SK-N-SH (cell line): ENCODE measurements around the gene GVQW3. TPM values are rescaled to one million over a fixed set of nuclear protein-coding genes. Genes with fewer than 3 reads are reported as not detected.

Experiments
- CTCF ChIA-PET: fragments of 300-600, 350-600 bp; formaldehyde crosslinking; extraction: SDS; loops from one replicate; lab custom pipeline; 2021; lab: Yijun Ruan, JAX
- POLR2A ChIA-PET: fragments of 350-600 bp; sonication (Branson Sonifier 250); formaldehyde crosslinking; extraction: SDS; loops from one replicate; lab custom pipeline; 2020; ENCODE audit warnings: antibody characterized with exemption, inconsistent platforms; lab: Yijun Ruan, JAX
- DNase-seq: peaks from one replicate; pipeline ENCODE4 v3.0.0; 2012
- H2AFZ ChIP-seq: fragments of 200-600 bp; sonication (generic); 2 replicates; pipeline ENCODE4 v1.8.1; 2016; ENCODE audit warnings: antibody characterized with exemption, mild to moderate bottlenecking, low read depth
- H3F3A ChIP-seq: fragments of 200-600 bp; sonication (generic); replicated peaks from 2 replicates; pipeline ENCODE3; 2016; ENCODE audit warnings: antibody characterized with exemption, mild to moderate bottlenecking; ENCODE audit not compliant: insufficient read depth
- H3K27ac ChIP-seq, 2 experiments: fragments of 200-500 bp in 1 of 2; fragments of 200-600 bp in 1 of 2; sonication (Bioruptor generic) in 1 of 2; sonication (generic), shearing (Covaris generic) in 1 of 2; 2 replicates each; pipeline versions ENCODE4 v1.5.1 to v1.6.1; 2014 to 2016; ENCODE audit warnings: low read depth in 2 of 2, inconsistent platforms in 1 of 2, low read length in 1 of 2, mild to moderate bottlenecking in 1 of 2, mixed read lengths in 1 of 2
- H3K27me3 ChIP-seq: fragments of 200-600 bp; sonication (generic), shearing (Covaris generic); 2 replicates; pipeline ENCODE4 v1.6.1; 2016; ENCODE audit warnings: mixed run types; ENCODE audit not compliant: insufficient read depth
- H3K36me3 ChIP-seq, 2 experiments: fragments of 200-500 bp in 1 of 2; fragments of 200-600 bp in 1 of 2; sonication (Bioruptor generic) in 1 of 2; sonication (generic) in 1 of 2; replicated peaks in 1 of 2; 2 replicates each; pipeline versions ENCODE3 to v1.5.1; 2014 to 2016; ENCODE audit warnings: low read length in 1 of 2, mild to moderate bottlenecking in 1 of 2; ENCODE audit not compliant: insufficient read depth in 2 of 2, control insufficient read depth in 1 of 2
- H3K4me1 ChIP-seq, 2 experiments: fragments of 200-500 bp in 1 of 2; fragments of 200-600 bp in 1 of 2; sonication (Bioruptor generic) in 1 of 2; sonication (generic), shearing (Covaris generic) in 1 of 2; 2 replicates each; pipeline versions ENCODE4 v1.5.1 to v1.6.1; 2014 to 2016; ENCODE audit warnings: low read depth in 1 of 2, low read length in 1 of 2, mixed run types in 1 of 2; ENCODE audit not compliant: insufficient read depth in 2 of 2, control insufficient read depth in 1 of 2
- H3K4me2 ChIP-seq: fragments of 200-600 bp; sonication (generic), shearing (Covaris generic); 2 replicates; pipeline ENCODE4 v1.6.1; 2017; ENCODE audit warnings: mixed run types
- H3K4me3 ChIP-seq, 2 experiments: fragments of 200-500 bp in 1 of 2; fragments of 200-600 bp in 1 of 2; sonication (Bioruptor generic) in 1 of 2; sonication (generic), shearing (Covaris generic) in 1 of 2; 2 replicates each; pipeline versions ENCODE4 v1.5.1 to v1.8.1; 2014 to 2016; ENCODE audit warnings: low read depth in 2 of 2, inconsistent platforms in 1 of 2, low read length in 1 of 2, mild to moderate bottlenecking in 1 of 2, mixed read lengths in 1 of 2, moderate library complexity in 1 of 2
- H3K79me2 ChIP-seq: fragments of 200-600 bp; sonication (generic); 2 replicates; pipeline ENCODE4 v1.8.1; 2017; ENCODE audit warnings: mild to moderate bottlenecking; ENCODE audit not compliant: insufficient read depth
- H3K9ac ChIP-seq: fragments of 200-600 bp; sonication (generic); 2 replicates; pipeline ENCODE4 v1.6.1; 2017; ENCODE audit warnings: mixed run types
- H3K9me2 ChIP-seq: fragments of 200-600 bp; sonication (generic); 2 replicates; pipeline ENCODE4 v1.6.1; 2017; ENCODE audit warnings: mixed run types
- H3K9me3 ChIP-seq: fragments of 200-600 bp; sonication (generic); 2 replicates; pipeline ENCODE4 v1.6.1; 2017; ENCODE audit warnings: mixed run types, mild to moderate bottlenecking, moderate library complexity
- H4K20me1 ChIP-seq: fragments of 200-600 bp; sonication (generic); 2 replicates; pipeline ENCODE4 v1.6.1; 2017; ENCODE audit warnings: mild to moderate bottlenecking, mixed run types; ENCODE audit not compliant: insufficient read depth
- CHD2 ChIP-seq: fragments of 150-350 bp; IDR thresholded peaks from 2 replicates; pipeline ENCODE4 v1.6.1; 2018; ENCODE audit warnings: low read length; ENCODE audit not compliant: partially characterized antibody
- ELF1 ChIP-seq: IDR thresholded peaks from 2 replicates; pipeline ENCODE4 v1.4.0; 2012
- EZH2phosphoT487 ChIP-seq: fragments of 200-600 bp; sonication (generic); IDR thresholded peaks from 2 replicates; pipeline ENCODE4 v1.6.1; 2017; ENCODE audit warnings: low read depth, mixed run types, mild to moderate bottlenecking, antibody characterized with exemption, moderate library complexity, borderline replicate concordance
- FOSL2 ChIP-seq: IDR thresholded peaks from 2 replicates; pipeline ENCODE4 v1.4.0; 2012; ENCODE audit warnings: low read depth, mild to moderate bottlenecking, moderate library complexity, borderline replicate concordance
- FOXJ3 ChIP-seq: sonication (generic); formaldehyde crosslinking; IDR thresholded peaks from 2 replicates; pipeline ENCODE4 v1.5.1; 2020; ENCODE audit warnings: mild to moderate bottlenecking, missing genetic modification reagents
- FOXM1 ChIP-seq: IDR thresholded peaks from 2 replicates; pipeline ENCODE4 v1.4.0; 2012; ENCODE audit warnings: low read depth, mild to moderate bottlenecking
- GATA2 ChIP-seq: sonication (generic); formaldehyde crosslinking; IDR thresholded peaks from 2 replicates; pipeline ENCODE4 v1.5.0; 2020; ENCODE audit warnings: mild to moderate bottlenecking, missing genetic modification reagents
- JUND ChIP-seq: IDR thresholded peaks from 2 replicates; pipeline ENCODE4 v1.4.0; 2012
- MXI1 ChIP-seq: IDR thresholded peaks from 2 replicates; pipeline ENCODE4 v1.6.1; 2012; ENCODE audit warnings: mild to moderate bottlenecking, low read depth, low read length, improper control_type of control experiment
- NFIC ChIP-seq: IDR thresholded peaks from 2 replicates; pipeline ENCODE4 v1.4.0; 2012; ENCODE audit warnings: borderline replicate concordance
- NRF1 ChIP-seq: IDR thresholded peaks from 2 replicates; pipeline ENCODE4 v1.6.1; 2012; ENCODE audit warnings: low read depth, mild to moderate bottlenecking, low read length
- RFX5 ChIP-seq: IDR thresholded peaks from 2 replicates; pipeline ENCODE4 v1.6.1; 2012; ENCODE audit warnings: mild to moderate bottlenecking, improper control_type of control experiment, low read length
- RXRA ChIP-seq: IDR thresholded peaks from 2 replicates; pipeline ENCODE4 v1.4.0; 2012; ENCODE audit warnings: low read depth, mild to moderate bottlenecking, borderline replicate concordance
- SIN3A ChIP-seq: IDR thresholded peaks from 2 replicates; pipeline ENCODE4 v1.6.1; 2012; ENCODE audit warnings: low read depth, mild to moderate bottlenecking, low read length, moderate library complexity, borderline replicate concordance
- TAF1 ChIP-seq: IDR thresholded peaks from 2 replicates; pipeline ENCODE4 v1.6.1; 2012; ENCODE audit warnings: low read depth, mild to moderate bottlenecking, low read length, moderate library complexity, borderline replicate concordance
- TEAD4 ChIP-seq: IDR thresholded peaks from 2 replicates; pipeline ENCODE4 v1.4.0; 2012; ENCODE audit warnings: mild to moderate bottlenecking, borderline replicate concordance; ENCODE audit not compliant: insufficient read depth
- YY1 ChIP-seq: IDR thresholded peaks from 2 replicates; pipeline ENCODE4 v1.4.0; 2012; ENCODE audit warnings: low read depth, mild to moderate bottlenecking
- WGBS: methylation state at CpG from one replicate; pipeline ENCODE4 v1.1.6; 2017; ENCODE audit warnings: low lambda C conversion rate; 5-methylcytosine and 5-hydroxymethylcytosine counted together
- polyA plus RNA-seq, 3 experiments: library from polyadenylated mRNA; depleted of rRNA; stranded (reverse); fragments of >200 nt; gene quantifications; 2 replicates each; pipeline ENCODE4 v1.2.3, GENCODE V29; 2012
- TF ChIP-seq, protein P1 (sequence below): IDR thresholded peaks from 2 replicates; pipeline ENCODE4 v1.4.0; 2012; ENCODE audit warnings: low read depth
- TF ChIP-seq, protein P2 (sequence below): IDR thresholded peaks from 2 replicates; pipeline ENCODE4 v1.4.0; 2012; ENCODE audit warnings: low read depth, borderline replicate concordance
- TF ChIP-seq, protein P3 (sequence below): fragments of 150-350 bp; IDR thresholded peaks from 2 replicates; pipeline ENCODE4 v1.6.1; 2016; ENCODE audit warnings: mild to moderate bottlenecking, low read depth, low read length

The GVQW3 gene
- polyA plus RNA-seq, 1 of the 3 experiments (the other 2 are of a cell fraction), result 2.3 TPM

DNA sequence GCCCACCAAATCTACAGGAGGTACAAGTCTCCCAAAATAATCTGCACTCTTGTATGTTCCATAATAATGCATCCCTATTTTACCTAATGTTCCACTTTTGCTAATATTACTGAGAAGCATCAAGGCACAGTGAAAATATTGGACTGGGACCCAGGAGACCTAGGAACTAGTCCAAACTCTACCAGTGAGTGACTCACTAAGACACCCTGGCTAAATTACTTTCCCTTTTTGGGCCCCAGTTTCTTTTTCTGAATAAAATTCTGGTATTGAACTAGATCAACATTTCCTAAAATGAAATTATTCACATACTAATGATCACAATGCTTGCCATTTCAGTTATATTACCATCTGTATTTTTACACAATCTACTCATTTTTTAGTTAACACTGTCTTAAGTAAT is 19.7 kb upstream of the GVQW3 start:
- H3F3A ChIP-seq, result no peaks in the 10 kb centered on the region
- CTCF ChIA-PET, result interaction anchor here (1.5 kb wide), 1 partner anchor 14 kb away, joined by 3 read pairs; no protein-coding TSS in a partner anchor
- no peaks in the 10 kb centered on the region for H3K27me3 ChIP-seq
- no peak overlapping the region for H3K27ac ChIP-seq
- H3K36me3 ChIP-seq, result peaks cover 17 to 44% of the 10 kb centered on the region in 2 experiments
- H3K4me1 ChIP-seq, result no peaks in the 10 kb centered on the region
- H3K9me3 ChIP-seq, result no peaks in the 10 kb centered on the region
- no peak for DNase-seq
- H3K4me2 ChIP-seq, result no peak overlapping the region
- H3K4me3 ChIP-seq, result no peak overlapping the region
- no peak overlapping the region for H2AFZ ChIP-seq
- H3K9me2 ChIP-seq, result no peaks in the 10 kb centered on the region; the same call in 1 of the 2 replicates
- TF ChIP-seq, protein P1, sequence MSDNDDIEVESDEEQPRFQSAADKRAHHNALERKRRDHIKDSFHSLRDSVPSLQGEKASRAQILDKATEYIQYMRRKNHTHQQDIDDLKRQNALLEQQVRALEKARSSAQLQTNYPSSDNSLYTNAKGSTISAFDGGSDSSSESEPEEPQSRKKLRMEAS, result no peak
- TF ChIP-seq RXRA (no peak), TEAD4 (no peak), JUND (no peak), GATA2 (no peak), ELF1 (no peak), NRF1 (no peak), FOSL2 (no peak), RFX5 (no peak), EZH2phosphoT487 (no peak), TAF1 (no peak), FOXM1 (no peak), YY1 (no peak), NFIC (no peak), CHD2 (no peak)
- TF ChIP-seq, protein P2, sequence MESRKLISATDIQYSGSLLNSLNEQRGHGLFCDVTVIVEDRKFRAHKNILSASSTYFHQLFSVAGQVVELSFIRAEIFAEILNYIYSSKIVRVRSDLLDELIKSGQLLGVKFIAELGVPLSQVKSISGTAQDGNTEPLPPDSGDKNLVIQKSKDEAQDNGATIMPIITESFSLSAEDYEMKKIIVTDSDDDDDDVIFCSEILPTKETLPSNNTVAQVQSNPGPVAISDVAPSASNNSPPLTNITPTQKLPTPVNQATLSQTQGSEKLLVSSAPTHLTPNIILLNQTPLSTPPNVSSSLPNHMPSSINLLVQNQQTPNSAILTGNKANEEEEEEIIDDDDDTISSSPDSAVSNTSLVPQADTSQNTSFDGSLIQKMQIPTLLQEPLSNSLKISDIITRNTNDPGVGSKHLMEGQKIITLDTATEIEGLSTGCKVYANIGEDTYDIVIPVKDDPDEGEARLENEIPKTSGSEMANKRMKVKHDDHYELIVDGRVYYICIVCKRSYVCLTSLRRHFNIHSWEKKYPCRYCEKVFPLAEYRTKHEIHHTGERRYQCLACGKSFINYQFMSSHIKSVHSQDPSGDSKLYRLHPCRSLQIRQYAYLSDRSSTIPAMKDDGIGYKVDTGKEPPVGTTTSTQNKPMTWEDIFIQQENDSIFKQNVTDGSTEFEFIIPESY, result no peak
- TF ChIP-seq, protein P3, sequence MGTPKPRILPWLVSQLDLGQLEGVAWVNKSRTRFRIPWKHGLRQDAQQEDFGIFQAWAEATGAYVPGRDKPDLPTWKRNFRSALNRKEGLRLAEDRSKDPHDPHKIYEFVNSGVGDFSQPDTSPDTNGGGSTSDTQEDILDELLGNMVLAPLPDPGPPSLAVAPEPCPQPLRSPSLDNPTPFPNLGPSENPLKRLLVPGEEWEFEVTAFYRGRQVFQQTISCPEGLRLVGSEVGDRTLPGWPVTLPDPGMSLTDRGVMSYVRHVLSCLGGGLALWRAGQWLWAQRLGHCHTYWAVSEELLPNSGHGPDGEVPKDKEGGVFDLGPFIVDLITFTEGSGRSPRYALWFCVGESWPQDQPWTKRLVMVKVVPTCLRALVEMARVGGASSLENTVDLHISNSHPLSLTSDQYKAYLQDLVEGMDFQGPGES, result no peak
- no peak overlapping the region for H3K9ac ChIP-seq
- POLR2A ChIA-PET, result no interaction called here
- H4K20me1 ChIP-seq, result no peaks in the 10 kb centered on the region
- peaks cover 37% of the 10 kb centered on the region for H3K79me2 ChIP-seq

DNA sequence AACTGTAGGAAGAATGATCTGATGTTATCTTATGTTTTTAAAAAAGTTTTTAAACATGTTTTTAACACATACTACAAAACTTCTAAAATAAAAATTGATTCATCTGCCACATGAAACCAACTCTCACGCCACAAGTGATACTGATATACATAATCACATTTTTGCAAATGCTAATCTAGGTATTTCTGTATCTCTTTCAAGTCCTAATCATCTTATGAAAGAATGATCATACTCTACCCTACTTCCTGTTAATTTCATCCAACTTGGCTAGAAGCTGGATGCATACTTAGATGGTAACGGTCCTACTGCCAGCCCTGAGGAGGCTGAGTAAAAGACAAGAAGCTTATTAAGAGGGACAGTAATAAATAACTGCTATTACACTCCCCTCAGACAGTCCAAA is 19.3 kb upstream of the GVQW3 start:
- Histone ChIP-seq H3K9me3 (no peaks in the 10 kb centered on the region), H3K4me1 (no peaks in the 10 kb centered on the region), H3K79me2 (peaks cover 41% of the 10 kb centered on the region), H4K20me1 (no peaks in the 10 kb centered on the region; the same call in 1 of the 2 replicates), H3K27me3 (no peaks in the 10 kb centered on the region), H3K9ac (no peak overlapping the region), H3K4me2 (no peak overlapping the region), H3F3A (no peaks in the 10 kb centered on the region), H3K36me3 (peaks cover 16 to 43% of the 10 kb centered on the region in 2 experiments), H2AFZ (no peak overlapping the region), H3K9me2 (no peaks in the 10 kb centered on the region; the same call in 1 of the 2 replicates), H3K4me3 (no peak overlapping the region), H3K27ac (no peak overlapping the region)
- 95% methylated on average over 2 of the region's 2 CpGs for WGBS
- CTCF ChIA-PET, result interaction anchor here (1.5 kb wide), 1 partner anchor 15 kb away, joined by 3 read pairs; no protein-coding TSS in a partner anchor
- TF ChIP-seq GATA2 (no peak), SIN3A (no peak), MXI1 (no peak), FOXJ3 (CRISPR knock-in tag) (no peak), RXRA (no peak)
- DNase-seq, result no peak
- POLR2A ChIA-PET, result no interaction called here
